ENCODE results near the gene THSD1.

- TF ChIP-seq CTCF (conservative IDR thresholded peaks at IDR 0.05; ENCODE audit: low read length) (no peak), EZH2phosphoT487 (IDR thresholded peaks at IDR 0.05; ENCODE audit: borderline replicate concordance, low read depth, low read length) (no peak)
Measured at GRCh38 chr13:52412128-52412527, 6.2 kb upstream of the THSD1 start.
